ENCODE results near the gene KIF2A. TPM values are rescaled to one million over a fixed set of nuclear protein-coding genes. Genes with fewer than 3 reads are reported as not detected.

KIF2A gene
- total RNA-seq, 1 experiment from 2014 or later, result 42.9 TPM

DNA sequence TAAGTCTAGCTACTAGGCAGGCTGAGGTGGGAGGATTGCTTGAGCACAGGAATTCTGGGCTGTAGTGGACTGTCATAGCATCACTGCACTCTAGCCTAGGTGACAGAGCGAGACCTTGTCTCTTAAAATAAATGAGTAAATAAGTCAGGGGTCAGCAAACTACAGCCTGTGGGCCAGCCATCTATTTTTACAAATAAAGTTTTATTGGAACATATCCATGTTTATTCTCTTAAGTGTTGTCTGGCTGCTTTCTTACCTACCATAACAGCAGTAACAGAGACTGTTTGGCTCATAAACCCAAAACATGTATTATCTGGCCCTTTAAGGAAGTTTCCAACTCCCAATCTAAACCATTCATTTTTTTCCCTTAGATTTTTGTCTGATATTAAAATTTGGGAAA lies 68.1 kb downstream of the KIF2A start:
- BruUV-seq (replicated peaks), result no TSS peak
- DNase-seq (ENCODE audit: low read depth, low spot score), result no peak
- CTCF ChIA-PET, result no interaction called here

More for the DNA sequence above, 68.1 kb downstream of the KIF2A start:
- Histone ChIP-seq H3K36me3 (ENCODE audit: control insufficient read depth in 1 of 2, insufficient read depth in 2 of 2, low read length in 2 of 2) (peaks cover 3 to 10% of the 10 kb centered on the region in 2 experiments; a peak in 3 of 4 replicates), H3K27ac (ENCODE audit: low read depth, low read length) (no peak overlapping the region), H3K27me3 (ENCODE audit: insufficient read depth, low read length) (no peaks in the 10 kb centered on the region), H2AFZ (ENCODE audit: low read depth, low read length, poor library complexity, severe bottlenecking) (no peak overlapping the region), H3K4me1 (ENCODE audit: control insufficient read depth in 1 of 2, insufficient read depth in 2 of 2, low read length in 2 of 2) (peaks cover 6 to 23% of the 10 kb centered on the region in 2 experiments), H3K9me3 (ENCODE audit: control insufficient read depth in 1 of 2, insufficient read depth in 1 of 2, low read depth in 1 of 2, low read length in 2 of 2) (no peaks in the 10 kb centered on the region), H3K4me2 (ENCODE audit: low read length) (no peak overlapping the region), H3K9ac (ENCODE audit: low read length) (no peak overlapping the region), H4K20me1 (ENCODE audit: insufficient read depth) (no peaks in the 10 kb centered on the region), H3K79me2 (ENCODE audit: insufficient read depth, low read length) (no peaks in the 10 kb centered on the region), H3K9me2 (ENCODE audit: insufficient read depth) (no peaks in the 10 kb centered on the region), H3K4me3 (replicated peaks in 1 of 2; ENCODE audit: low read depth in 1 of 2, low read length in 2 of 2) (no peak overlapping the region)
- no peak for ATAC-seq
- RAD21 ChIA-PET (ENCODE audit: low non-redundant PET in 1 of 2, low total read pairs in 2 of 2, uncharacterized antibody in 2 of 2, unreplicated experiment in 2 of 2), result no interaction called here
- intact Hi-C loops (cut with micrococcal nuclease), result no loop called here
- POLR2A ChIA-PET, result interaction anchor here (0.6 kb wide), 1 partner anchor 156 kb away, joined by 3 read pairs; no protein-coding TSS in a partner anchor
- TF ChIP-seq SP1 (IDR thresholded peaks at IDR 0.05; ENCODE audit: low read depth) (no peak), CBX3 (IDR thresholded peaks at IDR 0.05; ENCODE audit: low read depth) (no peak), EGR1 (IDR thresholded peaks at IDR 0.05; ENCODE audit: low read depth) (no peak), SIN3A (IDR thresholded peaks at IDR 0.05; ENCODE audit: low read depth) (no peak), CEBPB (IDR thresholded peaks at IDR 0.05; ENCODE audit: low read depth) (no peak), ZFX (IDR thresholded peaks at IDR 0.05) (no peak), EZH2phosphoT487 (IDR thresholded peaks at IDR 0.05; ENCODE audit: borderline replicate concordance) (no peak), JUND (IDR thresholded peaks at IDR 0.05) (no peak), YY1 (IDR thresholded peaks at IDR 0.05; ENCODE audit: extremely low read depth, insufficient replicate concordance, low read depth, low read length) (no peak), POLR2A (IDR thresholded peaks at IDR 0.05; ENCODE audit: borderline replicate concordance, extremely low read depth, insufficient read depth, insufficient read length) (no peak)
- TF ChIP-seq, protein P1, sequence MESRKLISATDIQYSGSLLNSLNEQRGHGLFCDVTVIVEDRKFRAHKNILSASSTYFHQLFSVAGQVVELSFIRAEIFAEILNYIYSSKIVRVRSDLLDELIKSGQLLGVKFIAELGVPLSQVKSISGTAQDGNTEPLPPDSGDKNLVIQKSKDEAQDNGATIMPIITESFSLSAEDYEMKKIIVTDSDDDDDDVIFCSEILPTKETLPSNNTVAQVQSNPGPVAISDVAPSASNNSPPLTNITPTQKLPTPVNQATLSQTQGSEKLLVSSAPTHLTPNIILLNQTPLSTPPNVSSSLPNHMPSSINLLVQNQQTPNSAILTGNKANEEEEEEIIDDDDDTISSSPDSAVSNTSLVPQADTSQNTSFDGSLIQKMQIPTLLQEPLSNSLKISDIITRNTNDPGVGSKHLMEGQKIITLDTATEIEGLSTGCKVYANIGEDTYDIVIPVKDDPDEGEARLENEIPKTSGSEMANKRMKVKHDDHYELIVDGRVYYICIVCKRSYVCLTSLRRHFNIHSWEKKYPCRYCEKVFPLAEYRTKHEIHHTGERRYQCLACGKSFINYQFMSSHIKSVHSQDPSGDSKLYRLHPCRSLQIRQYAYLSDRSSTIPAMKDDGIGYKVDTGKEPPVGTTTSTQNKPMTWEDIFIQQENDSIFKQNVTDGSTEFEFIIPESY (IDR thresholded peaks at IDR 0.05; ENCODE audit: extremely low read depth, insufficient replicate concordance, low read length), result no peak
- TF ChIP-seq, protein P2, sequence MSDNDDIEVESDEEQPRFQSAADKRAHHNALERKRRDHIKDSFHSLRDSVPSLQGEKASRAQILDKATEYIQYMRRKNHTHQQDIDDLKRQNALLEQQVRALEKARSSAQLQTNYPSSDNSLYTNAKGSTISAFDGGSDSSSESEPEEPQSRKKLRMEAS (IDR thresholded peaks at IDR 0.05), result no peak
- TF ChIP-seq, protein P3, sequence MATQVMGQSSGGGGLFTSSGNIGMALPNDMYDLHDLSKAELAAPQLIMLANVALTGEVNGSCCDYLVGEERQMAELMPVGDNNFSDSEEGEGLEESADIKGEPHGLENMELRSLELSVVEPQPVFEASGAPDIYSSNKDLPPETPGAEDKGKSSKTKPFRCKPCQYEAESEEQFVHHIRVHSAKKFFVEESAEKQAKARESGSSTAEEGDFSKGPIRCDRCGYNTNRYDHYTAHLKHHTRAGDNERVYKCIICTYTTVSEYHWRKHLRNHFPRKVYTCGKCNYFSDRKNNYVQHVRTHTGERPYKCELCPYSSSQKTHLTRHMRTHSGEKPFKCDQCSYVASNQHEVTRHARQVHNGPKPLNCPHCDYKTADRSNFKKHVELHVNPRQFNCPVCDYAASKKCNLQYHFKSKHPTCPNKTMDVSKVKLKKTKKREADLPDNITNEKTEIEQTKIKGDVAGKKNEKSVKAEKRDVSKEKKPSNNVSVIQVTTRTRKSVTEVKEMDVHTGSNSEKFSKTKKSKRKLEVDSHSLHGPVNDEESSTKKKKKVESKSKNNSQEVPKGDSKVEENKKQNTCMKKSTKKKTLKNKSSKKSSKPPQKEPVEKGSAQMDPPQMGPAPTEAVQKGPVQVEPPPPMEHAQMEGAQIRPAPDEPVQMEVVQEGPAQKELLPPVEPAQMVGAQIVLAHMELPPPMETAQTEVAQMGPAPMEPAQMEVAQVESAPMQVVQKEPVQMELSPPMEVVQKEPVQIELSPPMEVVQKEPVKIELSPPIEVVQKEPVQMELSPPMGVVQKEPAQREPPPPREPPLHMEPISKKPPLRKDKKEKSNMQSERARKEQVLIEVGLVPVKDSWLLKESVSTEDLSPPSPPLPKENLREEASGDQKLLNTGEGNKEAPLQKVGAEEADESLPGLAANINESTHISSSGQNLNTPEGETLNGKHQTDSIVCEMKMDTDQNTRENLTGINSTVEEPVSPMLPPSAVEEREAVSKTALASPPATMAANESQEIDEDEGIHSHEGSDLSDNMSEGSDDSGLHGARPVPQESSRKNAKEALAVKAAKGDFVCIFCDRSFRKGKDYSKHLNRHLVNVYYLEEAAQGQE (IDR thresholded peaks at IDR 0.05; ENCODE audit: low read depth), result no peak

Measured in HCT116 (cell line).